SK-N-SH (cell line): Measurements from ENCODE around the gene CHTF18. TPM values are rescaled to one million over a fixed set of nuclear protein-coding genes. Genes with fewer than 3 reads are reported as not detected.

Source experiments
- CTCF ChIA-PET: fragments of 300-600, 350-600 bp; formaldehyde crosslinking; extraction: SDS; loops from one replicate; lab custom pipeline; 2021; lab: Yijun Ruan, JAX
- POLR2A ChIA-PET: fragments of 350-600 bp; sonication (Branson Sonifier 250); formaldehyde crosslinking; extraction: SDS; loops from one replicate; lab custom pipeline; 2020; ENCODE audit warnings: antibody characterized with exemption, inconsistent platforms; lab: Yijun Ruan, JAX
- DNase-seq: peaks from one replicate; pipeline ENCODE4 v3.0.0; 2012
- H2AFZ ChIP-seq: fragments of 200-600 bp; sonication (generic); 2 replicates; pipeline ENCODE4 v1.8.1; 2016; ENCODE audit warnings: antibody characterized with exemption, mild to moderate bottlenecking, low read depth
- H3F3A ChIP-seq: fragments of 200-600 bp; sonication (generic); replicated peaks from 2 replicates; pipeline ENCODE3; 2016; ENCODE audit warnings: antibody characterized with exemption, mild to moderate bottlenecking; ENCODE audit not compliant: insufficient read depth
- H3K27ac ChIP-seq, 2 experiments: fragments of 200-500 bp in 1 of 2; fragments of 200-600 bp in 1 of 2; sonication (Bioruptor generic) in 1 of 2; sonication (generic), shearing (Covaris generic) in 1 of 2; 2 replicates each; pipeline versions ENCODE4 v1.5.1 to v1.6.1; 2014 to 2016; ENCODE audit warnings: low read depth in 2 of 2, inconsistent platforms in 1 of 2, low read length in 1 of 2, mild to moderate bottlenecking in 1 of 2, mixed read lengths in 1 of 2
- H3K27me3 ChIP-seq: fragments of 200-600 bp; sonication (generic), shearing (Covaris generic); 2 replicates; pipeline ENCODE4 v1.6.1; 2016; ENCODE audit warnings: mixed run types; ENCODE audit not compliant: insufficient read depth
- H3K36me3 ChIP-seq, 2 experiments: fragments of 200-500 bp in 1 of 2; fragments of 200-600 bp in 1 of 2; sonication (Bioruptor generic) in 1 of 2; sonication (generic) in 1 of 2; replicated peaks in 1 of 2; 2 replicates each; pipeline versions ENCODE3 to v1.5.1; 2014 to 2016; ENCODE audit warnings: low read length in 1 of 2, mild to moderate bottlenecking in 1 of 2; ENCODE audit not compliant: insufficient read depth in 2 of 2, control insufficient read depth in 1 of 2
- H3K4me1 ChIP-seq, 2 experiments: fragments of 200-500 bp in 1 of 2; fragments of 200-600 bp in 1 of 2; sonication (Bioruptor generic) in 1 of 2; sonication (generic), shearing (Covaris generic) in 1 of 2; 2 replicates each; pipeline versions ENCODE4 v1.5.1 to v1.6.1; 2014 to 2016; ENCODE audit warnings: low read depth in 1 of 2, low read length in 1 of 2, mixed run types in 1 of 2; ENCODE audit not compliant: insufficient read depth in 2 of 2, control insufficient read depth in 1 of 2
- H3K4me2 ChIP-seq: fragments of 200-600 bp; sonication (generic), shearing (Covaris generic); 2 replicates; pipeline ENCODE4 v1.6.1; 2017; ENCODE audit warnings: mixed run types
- H3K4me3 ChIP-seq, 2 experiments: fragments of 200-500 bp in 1 of 2; fragments of 200-600 bp in 1 of 2; sonication (Bioruptor generic) in 1 of 2; sonication (generic), shearing (Covaris generic) in 1 of 2; 2 replicates each; pipeline versions ENCODE4 v1.5.1 to v1.8.1; 2014 to 2016; ENCODE audit warnings: low read depth in 2 of 2, inconsistent platforms in 1 of 2, low read length in 1 of 2, mild to moderate bottlenecking in 1 of 2, mixed read lengths in 1 of 2, moderate library complexity in 1 of 2
- H3K79me2 ChIP-seq: fragments of 200-600 bp; sonication (generic); 2 replicates; pipeline ENCODE4 v1.8.1; 2017; ENCODE audit warnings: mild to moderate bottlenecking; ENCODE audit not compliant: insufficient read depth
- H3K9ac ChIP-seq: fragments of 200-600 bp; sonication (generic); 2 replicates; pipeline ENCODE4 v1.6.1; 2017; ENCODE audit warnings: mixed run types
- H3K9me2 ChIP-seq: fragments of 200-600 bp; sonication (generic); 2 replicates; pipeline ENCODE4 v1.6.1; 2017; ENCODE audit warnings: mixed run types
- H3K9me3 ChIP-seq: fragments of 200-600 bp; sonication (generic); 2 replicates; pipeline ENCODE4 v1.6.1; 2017; ENCODE audit warnings: mixed run types, mild to moderate bottlenecking, moderate library complexity
- H4K20me1 ChIP-seq: fragments of 200-600 bp; sonication (generic); 2 replicates; pipeline ENCODE4 v1.6.1; 2017; ENCODE audit warnings: mild to moderate bottlenecking, mixed run types; ENCODE audit not compliant: insufficient read depth
- FOXJ3 ChIP-seq: sonication (generic); formaldehyde crosslinking; IDR thresholded peaks from 2 replicates; pipeline ENCODE4 v1.5.1; 2020; ENCODE audit warnings: mild to moderate bottlenecking, missing genetic modification reagents
- FOXM1 ChIP-seq: IDR thresholded peaks from 2 replicates; pipeline ENCODE4 v1.4.0; 2012; ENCODE audit warnings: low read depth, mild to moderate bottlenecking
- GABPA ChIP-seq: IDR thresholded peaks from 2 replicates; pipeline ENCODE4 v1.4.0; 2012; ENCODE audit warnings: low read depth, mild to moderate bottlenecking
- JUND ChIP-seq: IDR thresholded peaks from 2 replicates; pipeline ENCODE4 v1.4.0; 2012
- NFIC ChIP-seq: IDR thresholded peaks from 2 replicates; pipeline ENCODE4 v1.4.0; 2012; ENCODE audit warnings: borderline replicate concordance
- NRF1 ChIP-seq: IDR thresholded peaks from 2 replicates; pipeline ENCODE4 v1.6.1; 2012; ENCODE audit warnings: low read depth, mild to moderate bottlenecking, low read length
- SIN3A ChIP-seq: IDR thresholded peaks from 2 replicates; pipeline ENCODE4 v1.6.1; 2012; ENCODE audit warnings: low read depth, mild to moderate bottlenecking, low read length, moderate library complexity, borderline replicate concordance
- TCF12 ChIP-seq: IDR thresholded peaks from 2 replicates; pipeline ENCODE4 v1.4.0; 2012
- YY1 ChIP-seq: IDR thresholded peaks from 2 replicates; pipeline ENCODE4 v1.4.0; 2012; ENCODE audit warnings: low read depth, mild to moderate bottlenecking
- WGBS: methylation state at CpG from one replicate; pipeline ENCODE4 v1.1.6; 2017; ENCODE audit warnings: low lambda C conversion rate; 5-methylcytosine and 5-hydroxymethylcytosine counted together
- polyA plus RNA-seq, 3 experiments: library from polyadenylated mRNA; depleted of rRNA; stranded (reverse); fragments of >200 nt; gene quantifications; 2 replicates each; pipeline ENCODE4 v1.2.3, GENCODE V29; 2012
- TF ChIP-seq, protein P1 (sequence below): IDR thresholded peaks from 2 replicates; pipeline ENCODE4 v1.6.1; 2012; ENCODE audit warnings: mild to moderate bottlenecking, low read depth, low read length, moderate library complexity
- TF ChIP-seq, protein P2 (sequence below): IDR thresholded peaks from 2 replicates; pipeline ENCODE4 v1.4.0; 2012; ENCODE audit warnings: low read depth, borderline replicate concordance
- TF ChIP-seq, protein P3 (sequence below): fragments of 150-350 bp; IDR thresholded peaks from 2 replicates; pipeline ENCODE4 v1.6.1; 2016; ENCODE audit warnings: mild to moderate bottlenecking, low read depth, low read length

The CHTF18 gene
- polyA plus RNA-seq, 1 of the 3 experiments (the other 2 are of a cell fraction), result 17.7 TPM

DNA sequence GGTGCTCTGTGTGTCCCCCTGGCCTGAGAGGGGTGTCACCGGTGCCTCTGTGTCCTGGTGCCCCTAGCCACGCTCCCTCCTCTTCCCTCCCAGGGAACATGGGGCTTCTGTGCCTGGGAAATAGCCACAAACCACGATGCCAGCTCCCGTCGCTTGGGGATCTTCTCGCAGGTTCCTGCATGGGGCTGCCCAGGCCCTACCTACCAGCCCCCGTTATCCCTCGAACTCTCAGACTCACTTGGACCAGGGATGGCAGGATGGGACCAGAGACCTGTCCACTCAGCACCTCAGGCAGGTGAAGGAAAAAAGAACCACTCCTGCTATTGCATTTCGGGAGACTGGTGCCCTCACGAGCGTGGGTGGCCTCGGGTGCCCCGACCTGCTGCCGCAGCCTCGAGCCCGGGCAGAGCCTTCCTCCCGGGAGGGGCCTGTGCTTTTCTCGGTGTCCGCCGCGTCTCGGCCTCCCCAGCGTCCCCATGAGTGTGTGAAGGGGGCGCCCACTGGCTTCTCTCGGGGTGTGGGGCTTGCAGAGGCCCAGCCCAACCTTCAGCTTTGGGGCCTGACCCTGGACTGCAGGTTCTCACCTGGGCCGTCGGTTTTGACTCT lies 53.1 kb downstream of the CHTF18 start (continued):
- TF ChIP-seq, protein P1, sequence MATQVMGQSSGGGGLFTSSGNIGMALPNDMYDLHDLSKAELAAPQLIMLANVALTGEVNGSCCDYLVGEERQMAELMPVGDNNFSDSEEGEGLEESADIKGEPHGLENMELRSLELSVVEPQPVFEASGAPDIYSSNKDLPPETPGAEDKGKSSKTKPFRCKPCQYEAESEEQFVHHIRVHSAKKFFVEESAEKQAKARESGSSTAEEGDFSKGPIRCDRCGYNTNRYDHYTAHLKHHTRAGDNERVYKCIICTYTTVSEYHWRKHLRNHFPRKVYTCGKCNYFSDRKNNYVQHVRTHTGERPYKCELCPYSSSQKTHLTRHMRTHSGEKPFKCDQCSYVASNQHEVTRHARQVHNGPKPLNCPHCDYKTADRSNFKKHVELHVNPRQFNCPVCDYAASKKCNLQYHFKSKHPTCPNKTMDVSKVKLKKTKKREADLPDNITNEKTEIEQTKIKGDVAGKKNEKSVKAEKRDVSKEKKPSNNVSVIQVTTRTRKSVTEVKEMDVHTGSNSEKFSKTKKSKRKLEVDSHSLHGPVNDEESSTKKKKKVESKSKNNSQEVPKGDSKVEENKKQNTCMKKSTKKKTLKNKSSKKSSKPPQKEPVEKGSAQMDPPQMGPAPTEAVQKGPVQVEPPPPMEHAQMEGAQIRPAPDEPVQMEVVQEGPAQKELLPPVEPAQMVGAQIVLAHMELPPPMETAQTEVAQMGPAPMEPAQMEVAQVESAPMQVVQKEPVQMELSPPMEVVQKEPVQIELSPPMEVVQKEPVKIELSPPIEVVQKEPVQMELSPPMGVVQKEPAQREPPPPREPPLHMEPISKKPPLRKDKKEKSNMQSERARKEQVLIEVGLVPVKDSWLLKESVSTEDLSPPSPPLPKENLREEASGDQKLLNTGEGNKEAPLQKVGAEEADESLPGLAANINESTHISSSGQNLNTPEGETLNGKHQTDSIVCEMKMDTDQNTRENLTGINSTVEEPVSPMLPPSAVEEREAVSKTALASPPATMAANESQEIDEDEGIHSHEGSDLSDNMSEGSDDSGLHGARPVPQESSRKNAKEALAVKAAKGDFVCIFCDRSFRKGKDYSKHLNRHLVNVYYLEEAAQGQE, result no peak
- TF ChIP-seq YY1 (no peak), NFIC (no peak), FOXJ3 (CRISPR knock-in tag) (no peak)

DNA sequence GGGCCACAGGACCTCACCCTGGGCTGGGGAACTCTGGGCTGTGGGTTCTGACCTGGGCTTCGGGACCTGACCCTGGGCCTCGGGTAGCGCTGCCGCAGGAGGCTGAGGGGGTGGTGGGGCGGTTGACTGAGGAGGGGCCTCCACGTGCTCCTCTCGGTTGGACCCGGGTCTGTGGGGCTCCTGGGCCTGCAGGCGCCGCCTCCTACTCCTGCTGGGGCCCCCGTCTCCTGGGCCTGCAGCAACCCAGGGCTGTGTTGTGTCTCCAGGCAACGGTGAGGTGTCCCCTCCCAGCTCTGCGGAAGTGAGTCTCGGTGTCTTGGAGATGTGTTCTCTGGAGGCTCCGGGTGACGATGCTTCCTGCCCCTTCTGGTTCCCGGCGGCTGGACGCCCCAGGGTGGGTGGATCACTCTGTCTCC lies 53.6 kb downstream of the CHTF18 start:
- Histone ChIP-seq H2AFZ (no peak overlapping the region), H3K27me3 (peaks cover 76% of the 10 kb centered on the region), H3K79me2 (no peaks in the 10 kb centered on the region), H3K4me3 (no peak overlapping the region), H3K9me3 (no peaks in the 10 kb centered on the region), H3F3A (no peaks in the 10 kb centered on the region), H3K9ac (no peak overlapping the region), H3K27ac (no peak overlapping the region), H3K36me3 (no peaks in the 10 kb centered on the region), H3K9me2 (no peaks in the 10 kb centered on the region), H4K20me1 (no peaks in the 10 kb centered on the region)
- ChIA-PET POLR2A (no interaction called here), CTCF (no interaction called here)
- WGBS, result 42% methylated on average over 5 of the region's 19 CpGs
- TF ChIP-seq, protein P2, sequence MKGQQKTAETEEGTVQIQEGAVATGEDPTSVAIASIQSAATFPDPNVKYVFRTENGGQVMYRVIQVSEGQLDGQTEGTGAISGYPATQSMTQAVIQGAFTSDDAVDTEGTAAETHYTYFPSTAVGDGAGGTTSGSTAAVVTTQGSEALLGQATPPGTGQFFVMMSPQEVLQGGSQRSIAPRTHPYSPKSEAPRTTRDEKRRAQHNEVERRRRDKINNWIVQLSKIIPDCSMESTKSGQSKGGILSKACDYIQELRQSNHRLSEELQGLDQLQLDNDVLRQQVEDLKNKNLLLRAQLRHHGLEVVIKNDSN, result no peak
- TF ChIP-seq JUND (no peak), FOXM1 (no peak), GABPA (no peak), TCF12 (no peak), FOXJ3 (CRISPR knock-in tag) (no peak), NFIC (no peak), NRF1 (no peak), SIN3A (no peak)
- TF ChIP-seq, protein P3, sequence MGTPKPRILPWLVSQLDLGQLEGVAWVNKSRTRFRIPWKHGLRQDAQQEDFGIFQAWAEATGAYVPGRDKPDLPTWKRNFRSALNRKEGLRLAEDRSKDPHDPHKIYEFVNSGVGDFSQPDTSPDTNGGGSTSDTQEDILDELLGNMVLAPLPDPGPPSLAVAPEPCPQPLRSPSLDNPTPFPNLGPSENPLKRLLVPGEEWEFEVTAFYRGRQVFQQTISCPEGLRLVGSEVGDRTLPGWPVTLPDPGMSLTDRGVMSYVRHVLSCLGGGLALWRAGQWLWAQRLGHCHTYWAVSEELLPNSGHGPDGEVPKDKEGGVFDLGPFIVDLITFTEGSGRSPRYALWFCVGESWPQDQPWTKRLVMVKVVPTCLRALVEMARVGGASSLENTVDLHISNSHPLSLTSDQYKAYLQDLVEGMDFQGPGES, result no peak
- TF ChIP-seq, all 33 proteins: peak for 0
- H3K4me2 ChIP-seq, result no peak overlapping the region
- no peak for DNase-seq
- H3K4me1 ChIP-seq, result no peaks in the 10 kb centered on the region
